GM21515 (cell line): ENCODE results near the gene NTRK3.

Source experiments
- ATAC-seq: cut with Tn5 transposase; IDR thresholded peaks from one replicate; pipeline ENCODE4 v1.9.1; 2021; ENCODE audit not compliant: unreplicated experiment

The NTRK3 gene

GRCh38 chr15:87902772-87903426 lies 353.6 kb downstream of the NTRK3 start:
- no peak for ATAC-seq

- ATAC-seq, result no peak
These were observed 354.4 kb downstream of the NTRK3 start for GRCh38 chr15:87901926-87902690.

GRCh38 chr15:87901008-87901407 lies 355.5 kb downstream of the NTRK3 start:
- ATAC-seq, result no peak

GRCh38 chr15:87896936-87897335 lies 359.6 kb downstream of the NTRK3 start:
- ATAC-seq, result no peak

GRCh38 chr15:87887177-87887576 lies 369.4 kb downstream of the NTRK3 start:
- ATAC-seq, result no peak

GRCh38 chr15:87881026-87881425 lies 375.5 kb downstream of the NTRK3 start:
- ATAC-seq, result no peak

- ATAC-seq, result no peak
These were observed 378.6 kb downstream of the NTRK3 start for GRCh38 chr15:87877822-87878542.

GRCh38 chr15:87877114-87877810 lies 379.3 kb downstream of the NTRK3 start:
- no peak for ATAC-seq

- no peak for ATAC-seq
These were observed 381.4 kb downstream of the NTRK3 start for GRCh38 chr15:87874896-87875711.

GRCh38 chr15:87873516-87873915 lies 383.0 kb downstream of the NTRK3 start:
- ATAC-seq, result no peak

- no peak for ATAC-seq
These were observed 384.7 kb downstream of the NTRK3 start for GRCh38 chr15:87871731-87872320.

- ATAC-seq, result no peak
These were observed 385.3 kb downstream of the NTRK3 start for GRCh38 chr15:87871258-87871681.

GRCh38 chr15:87866961-87867360 lies 389.6 kb downstream of the NTRK3 start:
- ATAC-seq, result no peak

GRCh38 chr15:87863152-87863551 lies 393.4 kb downstream of the NTRK3 start:
- ATAC-seq, result no peak

- ATAC-seq, result no peak
These were observed 395.8 kb downstream of the NTRK3 start for GRCh38 chr15:87860743-87861142.

GRCh38 chr15:87858651-87859050 lies 397.9 kb downstream of the NTRK3 start:
- ATAC-seq, result no peak

- ATAC-seq, result no peak
These were observed 405.0 kb downstream of the NTRK3 start for GRCh38 chr15:87851497-87851896.

- no peak for ATAC-seq
These were observed 405.6 kb downstream of the NTRK3 start for GRCh38 chr15:87850916-87851315.

GRCh38 chr15:87849181-87849580 lies 407.4 kb downstream of the NTRK3 start:
- no peak for ATAC-seq

GRCh38 chr15:87848012-87848411 lies 408.5 kb downstream of the NTRK3 start:
- no peak for ATAC-seq
